ENCODE results near the gene TMEM116.
"Not testable (repeated sequence)": the region's sequence is repeated elsewhere in the genome, so short reads cannot be mapped to it uniquely, and the experiment has no call there.

DNA sequence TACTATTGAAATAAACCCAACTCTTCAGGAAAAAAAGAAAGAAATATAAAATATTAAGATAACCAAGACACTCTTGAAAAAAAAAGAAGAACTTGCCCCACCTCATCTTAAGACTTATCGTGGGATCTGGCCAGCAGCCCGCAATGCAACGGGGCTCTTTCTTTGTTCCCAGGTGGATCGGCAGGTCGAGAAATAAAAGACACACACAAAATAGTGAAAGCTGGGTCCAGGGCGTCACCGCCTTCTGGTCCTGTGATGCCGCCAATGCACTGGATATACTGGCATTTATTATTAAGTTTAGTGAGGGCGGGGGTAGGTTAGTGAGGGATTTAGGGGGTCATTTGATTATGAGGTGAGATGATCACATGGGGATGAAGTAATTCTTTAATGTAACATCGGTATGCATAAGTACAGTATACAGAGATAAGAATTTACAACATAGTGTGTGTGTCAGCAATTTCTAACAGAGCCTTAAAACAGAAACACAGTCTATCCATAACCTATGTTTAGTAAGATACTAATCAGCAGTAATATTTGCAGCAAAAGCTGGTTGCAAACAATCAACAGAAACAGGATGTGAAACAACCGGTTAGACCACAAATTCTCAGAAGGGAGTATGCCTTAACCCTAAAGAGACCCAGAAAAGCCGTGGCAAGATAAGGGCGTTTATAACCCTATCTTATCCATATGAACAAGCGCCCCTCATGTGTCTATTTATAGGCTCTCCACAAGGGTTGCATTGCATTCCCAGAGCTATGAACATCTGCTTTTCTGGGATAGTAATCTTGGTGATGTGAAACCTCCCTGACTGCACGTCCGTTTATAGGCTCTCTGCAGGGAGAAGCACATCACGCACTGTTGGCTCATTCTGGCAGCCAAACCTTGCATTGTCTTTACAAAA lies 18.5 kb downstream of the TMEM116 start:
- TF ChIP-seq, protein P1, sequence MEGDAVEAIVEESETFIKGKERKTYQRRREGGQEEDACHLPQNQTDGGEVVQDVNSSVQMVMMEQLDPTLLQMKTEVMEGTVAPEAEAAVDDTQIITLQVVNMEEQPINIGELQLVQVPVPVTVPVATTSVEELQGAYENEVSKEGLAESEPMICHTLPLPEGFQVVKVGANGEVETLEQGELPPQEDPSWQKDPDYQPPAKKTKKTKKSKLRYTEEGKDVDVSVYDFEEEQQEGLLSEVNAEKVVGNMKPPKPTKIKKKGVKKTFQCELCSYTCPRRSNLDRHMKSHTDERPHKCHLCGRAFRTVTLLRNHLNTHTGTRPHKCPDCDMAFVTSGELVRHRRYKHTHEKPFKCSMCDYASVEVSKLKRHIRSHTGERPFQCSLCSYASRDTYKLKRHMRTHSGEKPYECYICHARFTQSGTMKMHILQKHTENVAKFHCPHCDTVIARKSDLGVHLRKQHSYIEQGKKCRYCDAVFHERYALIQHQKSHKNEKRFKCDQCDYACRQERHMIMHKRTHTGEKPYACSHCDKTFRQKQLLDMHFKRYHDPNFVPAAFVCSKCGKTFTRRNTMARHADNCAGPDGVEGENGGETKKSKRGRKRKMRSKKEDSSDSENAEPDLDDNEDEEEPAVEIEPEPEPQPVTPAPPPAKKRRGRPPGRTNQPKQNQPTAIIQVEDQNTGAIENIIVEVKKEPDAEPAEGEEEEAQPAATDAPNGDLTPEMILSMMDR (optimal IDR thresholded peaks at IDR 0.05 in 1 of 3, IDR thresholded peaks at IDR 0.05 in 1 of 3, conservative IDR thresholded peaks at IDR 0.05 in 1 of 3; ENCODE audit: extremely low read depth in 1 of 3, insufficient read depth in 2 of 3, low read length in 3 of 3) = not testable (repeated sequence)
- not testable (repeated sequence) for TF ChIP-seq EZH2 (IDR thresholded peaks at IDR 0.05; ENCODE audit: low read length)
